T-helper 1 cell treated with Interleukin-12 subunit alpha and Interleukin-12 subunit beta and Interleukin-4 antibody, amounts not matched to agents 30 μg/mL and 1 μg/mL, for 36 hours (primary cell): ENCODE data around the gene CYP26B1.
A peak's percentile ranks its signal among the peaks of the same experiment; 100 is the strongest.

Experiments used
- H3K27ac Mint-ChIP-seq: one replicate; pipeline ENCODE4 v1.8.0; 2021; ENCODE audit warnings: mild to moderate bottlenecking, mixed read lengths
- H3K27me3 Mint-ChIP-seq: one replicate; pipeline ENCODE4 v1.8.0; 2021; ENCODE audit warnings: low read depth, mixed read lengths
- H3K36me3 Mint-ChIP-seq: one replicate; pipeline ENCODE4 v1.8.0; 2021; ENCODE audit warnings: low read depth, mixed read lengths
- H3K4me1 Mint-ChIP-seq: one replicate; pipeline ENCODE4 v1.8.0; 2021; ENCODE audit warnings: low read depth, mixed read lengths
- H3K4me3 Mint-ChIP-seq: one replicate; pipeline ENCODE4 v1.8.0; 2021; ENCODE audit warnings: mild to moderate bottlenecking, moderate library complexity, mixed read lengths
- H3K9me3 Mint-ChIP-seq: one replicate; pipeline ENCODE4 v1.8.0; 2021; ENCODE audit warnings: mixed read lengths

Gene CYP26B1

GRCh38 chr2:72165792-72166191, 18.1 kb upstream of the CYP26B1 start:
- Mint-ChIP-seq H3K27ac (no peak overlapping the region), H3K4me1 (no peaks in the 10 kb centered on the region), H3K4me3 (no peak overlapping the region), H3K27me3 (peaks cover 10% of the 10 kb centered on the region), H3K36me3 (no peaks in the 10 kb centered on the region), H3K9me3 (no peaks in the 10 kb centered on the region)

GRCh38 chr2:72162574-72162973, 14.9 kb upstream of the CYP26B1 start:
- H3K4me3 Mint-ChIP-seq, result no peak overlapping the region
- no peak overlapping the region for H3K27ac Mint-ChIP-seq
- no peaks in the 10 kb centered on the region for H3K4me1 Mint-ChIP-seq
- no peaks in the 10 kb centered on the region for H3K9me3 Mint-ChIP-seq
- no peaks in the 10 kb centered on the region for H3K36me3 Mint-ChIP-seq
- peaks cover 7% of the 10 kb centered on the region for H3K27me3 Mint-ChIP-seq

- H3K9me3 Mint-ChIP-seq, result no peaks in the 10 kb centered on the region
- peaks cover 20% of the 10 kb centered on the region for H3K27me3 Mint-ChIP-seq
- H3K27ac Mint-ChIP-seq, result no peak overlapping the region
- H3K4me3 Mint-ChIP-seq, result no peak overlapping the region
- H3K4me1 Mint-ChIP-seq, result no peaks in the 10 kb centered on the region
- H3K36me3 Mint-ChIP-seq, result no peaks in the 10 kb centered on the region
These were observed 11.7 kb upstream of the CYP26B1 start for GRCh38 chr2:72159211-72159993.

- no peaks in the 10 kb centered on the region for H3K9me3 Mint-ChIP-seq
- H3K36me3 Mint-ChIP-seq, result no peaks in the 10 kb centered on the region
- H3K4me1 Mint-ChIP-seq, result no peaks in the 10 kb centered on the region
- peaks cover 20% of the 10 kb centered on the region for H3K27me3 Mint-ChIP-seq
- no peak overlapping the region for H3K27ac Mint-ChIP-seq
- H3K4me3 Mint-ChIP-seq, result no peak overlapping the region
These were observed 10.5 kb upstream of the CYP26B1 start for GRCh38 chr2:72157871-72158771.

- Mint-ChIP-seq H3K4me3 (no peak overlapping the region), H3K27ac (no peak overlapping the region), H3K9me3 (no peaks in the 10 kb centered on the region), H3K4me1 (no peaks in the 10 kb centered on the region), H3K27me3 (peaks cover 13% of the 10 kb centered on the region), H3K36me3 (no peaks in the 10 kb centered on the region)
These were observed 9.2 kb upstream of the CYP26B1 start for GRCh38 chr2:72156872-72157271.

GRCh38 chr2:72155737-72156136, 8.1 kb upstream of the CYP26B1 start:
- Mint-ChIP-seq H3K4me1 (no peaks in the 10 kb centered on the region), H3K9me3 (no peaks in the 10 kb centered on the region), H3K36me3 (no peaks in the 10 kb centered on the region), H3K27me3 (peaks cover 19% of the 10 kb centered on the region), H3K27ac (no peak overlapping the region), H3K4me3 (no peak overlapping the region)

- H3K4me1 Mint-ChIP-seq, result peaks cover 2% of the 10 kb centered on the region
- no peak overlapping the region for H3K4me3 Mint-ChIP-seq
- peaks cover 1% of the 10 kb centered on the region for H3K36me3 Mint-ChIP-seq
- peaks cover 25% of the 10 kb centered on the region for H3K27me3 Mint-ChIP-seq
- no peak overlapping the region for H3K27ac Mint-ChIP-seq
- no peaks in the 10 kb centered on the region for H3K9me3 Mint-ChIP-seq
These were observed 7.5 kb upstream of the CYP26B1 start for GRCh38 chr2:72155151-72155550.

- Mint-ChIP-seq H3K4me1 (peaks cover 4% of the 10 kb centered on the region), H3K9me3 (no peaks in the 10 kb centered on the region), H3K27ac (no peak overlapping the region), H3K36me3 (peaks cover 3% of the 10 kb centered on the region), H3K4me3 (no peak overlapping the region), H3K27me3 (peaks cover 32% of the 10 kb centered on the region)
These were observed 6.8 kb upstream of the CYP26B1 start for GRCh38 chr2:72154386-72154975.

- Mint-ChIP-seq H3K27ac (no peak overlapping the region), H3K4me3 (no peak overlapping the region), H3K4me1 (peaks cover 4% of the 10 kb centered on the region), H3K36me3 (peaks cover 3% of the 10 kb centered on the region), H3K27me3 (peaks cover 37% of the 10 kb centered on the region), H3K9me3 (no peaks in the 10 kb centered on the region)
These were observed 6.3 kb upstream of the CYP26B1 start for GRCh38 chr2:72153924-72154323.

GRCh38 chr2:72153026-72153791, 5.5 kb upstream of the CYP26B1 start:
- H3K4me1 Mint-ChIP-seq, result peaks cover 6% of the 10 kb centered on the region
- H3K27ac Mint-ChIP-seq, result no peak overlapping the region
- peaks cover 3% of the 10 kb centered on the region for H3K36me3 Mint-ChIP-seq
- peaks cover 43% of the 10 kb centered on the region for H3K27me3 Mint-ChIP-seq
- H3K4me3 Mint-ChIP-seq, result no peak overlapping the region
- H3K9me3 Mint-ChIP-seq, result no peaks in the 10 kb centered on the region

- Mint-ChIP-seq H3K9me3 (no peaks in the 10 kb centered on the region), H3K4me1 (peaks cover 9% of the 10 kb centered on the region), H3K27me3 (peaks cover 53% of the 10 kb centered on the region), H3K36me3 (peaks cover 5% of the 10 kb centered on the region), H3K4me3 (no peak overlapping the region), H3K27ac (no peak overlapping the region)
These were observed 3.2 kb upstream of the CYP26B1 start for GRCh38 chr2:72150861-72151356.

GRCh38 chr2:72150157-72150860, 2.6 kb upstream of the CYP26B1 start:
- Mint-ChIP-seq H3K27ac (peak overlapping the region; percentile 41), H3K4me1 (peaks cover 11% of the 10 kb centered on the region), H3K36me3 (peaks cover 5% of the 10 kb centered on the region), H3K4me3 (peak overlapping the region; percentile 48), H3K9me3 (no peaks in the 10 kb centered on the region), H3K27me3 (peaks cover 56% of the 10 kb centered on the region)

GRCh38 chr2:72149556-72150156, 2.0 kb upstream of the CYP26B1 start:
- peaks cover 57% of the 10 kb centered on the region for H3K27me3 Mint-ChIP-seq
- H3K4me1 Mint-ChIP-seq, result peaks cover 11% of the 10 kb centered on the region
- peaks cover 5% of the 10 kb centered on the region for H3K36me3 Mint-ChIP-seq
- H3K4me3 Mint-ChIP-seq, result peak overlapping the region; percentile 48
- peak overlapping the region; percentile 41 for H3K27ac Mint-ChIP-seq
- no peaks in the 10 kb centered on the region for H3K9me3 Mint-ChIP-seq
